Keratinocyte (primary cell): ENCODE results near the gene LCOR. TPM values are rescaled to one million over a fixed set of nuclear protein-coding genes. Genes with fewer than 3 reads are reported as not detected.

Experiments used
- DNase-seq: peaks from one replicate; pipeline ENCODE4 v3.0.0-alpha.2; 2011; ENCODE audit warnings: low read depth, missing footprints, low spot score
- FAIRE-seq: peaks from 2 replicates; lab custom pipeline; 2011; peaks lifted over from hg19 to GRCh38; lab: Jason Lieb, UNC
- H2AFZ ChIP-seq: 2 replicates; pipeline ENCODE4 v1.6.0; 2012; ENCODE audit warnings: low read length, control low read depth, inconsistent platforms; ENCODE audit not compliant: control insufficient read depth
- H3K27ac ChIP-seq: 2 replicates; pipeline ENCODE4 v1.5.1; 2011; ENCODE audit warnings: low read length; ENCODE audit not compliant: control insufficient read depth, insufficient read depth
- H3K27me3 ChIP-seq: 3 replicates; pipeline ENCODE4 v1.6.0; 2011; ENCODE audit warnings: low read length; ENCODE audit not compliant: control insufficient read depth, insufficient read depth; ENCODE audit errors: extremely low read depth
- H3K36me3 ChIP-seq, 2 experiments: 2 replicates in 1 of 2; 3 replicates in 1 of 2; pipeline ENCODE4 v1.5.1; 2011; ENCODE audit warnings: low read length in 2 of 2, mild to moderate bottlenecking in 1 of 2; ENCODE audit not compliant: control insufficient read depth in 2 of 2, insufficient read depth in 2 of 2; ENCODE audit errors: extremely low read depth in 1 of 2
- H3K4me1 ChIP-seq: 3 replicates; pipeline ENCODE4 v1.5.1; 2011; ENCODE audit warnings: low read length; ENCODE audit not compliant: control insufficient read depth, insufficient read depth; ENCODE audit errors: extremely low read depth
- H3K4me2 ChIP-seq: 3 replicates; pipeline ENCODE4 v1.6.0; 2011; ENCODE audit warnings: low read depth, low read length; ENCODE audit not compliant: control insufficient read depth, insufficient read depth; ENCODE audit errors: extremely low read depth
- H3K4me3 ChIP-seq, 3 experiments: fragments of 200-600 bp in 1 of 3; sonication (generic) in 1 of 3; 2 replicates in 2 of 3; 3 replicates in 1 of 3; pipeline ENCODE4 v1.5.1; 2011 to 2016; ENCODE audit warnings: low read length in 3 of 3, mild to moderate bottlenecking in 3 of 3, control low read depth in 2 of 3, inconsistent platforms in 1 of 3, low read depth in 1 of 3, mixed read lengths in 1 of 3, mixed run types in 1 of 3, moderate library complexity in 1 of 3; ENCODE audit not compliant: control insufficient read depth in 2 of 3, insufficient read depth in 2 of 3; ENCODE audit errors: extremely low read depth in 1 of 3
- H3K79me2 ChIP-seq: 2 replicates; pipeline ENCODE4 v1.6.0; 2012; ENCODE audit warnings: low read length; ENCODE audit not compliant: control insufficient read depth, insufficient read depth
- H3K9ac ChIP-seq: 3 replicates; pipeline ENCODE4 v1.6.0; 2011; ENCODE audit warnings: low read length; ENCODE audit not compliant: control insufficient read depth, insufficient read depth; ENCODE audit errors: extremely low read depth
- H3K9me1 ChIP-seq: 3 replicates; pipeline ENCODE4 v1.6.0; 2011; ENCODE audit warnings: low read length; ENCODE audit not compliant: control insufficient read depth, insufficient read depth; ENCODE audit errors: extremely low read depth
- H3K9me3 ChIP-seq: 2 replicates; pipeline ENCODE4 v1.5.1; 2012; ENCODE audit warnings: low read depth, low read length; ENCODE audit not compliant: control insufficient read depth
- H4K20me1 ChIP-seq: 3 replicates; pipeline ENCODE4 v1.6.0; 2011; ENCODE audit warnings: low read length; ENCODE audit not compliant: control insufficient read depth, insufficient read depth; ENCODE audit errors: extremely low read depth
- EZH2 ChIP-seq: IDR thresholded peaks from one replicate; pipeline ENCODE4 v1.6.1; 2012; ENCODE audit warnings: inconsistent platforms, mild to moderate bottlenecking, low read length, moderate library complexity
- dilution Hi-C: fragments of 300-500 bp; cut with MboI; formaldehyde crosslinking; loops from one replicate; pipeline ENCODE4 v1.7.0; 2020; ENCODE audit warnings: low sequenced_read_pairs; ENCODE audit not compliant: extremely low pct_ligation_motif_present
- polyA plus RNA-seq, 5 experiments: library from polyadenylated mRNA; depleted of rRNA in 3 of 5; stranded (reverse) in 3 of 5; stranded (forward) in 1 of 5; unstranded in 1 of 5; fragments of >200 nt; gene quantifications; 1 replicate in 1 of 5; 2 replicates in 3 of 5; 3 replicates in 1 of 5; pipeline versions ENCODE4 v1.2.1 to v1.2.3, GENCODE V29; 2011 to 2012; ENCODE audit warnings: missing spikeins in 2 of 5, low read depth in 1 of 5, low replicate concordance in 1 of 5
- TF ChIP-seq, protein P1 (sequence below), 3 experiments: IDR thresholded peaks in 1 of 3; conservative IDR thresholded peaks in 1 of 3; optimal IDR thresholded peaks in 1 of 3; 2 replicates in 2 of 3; 3 replicates in 1 of 3; pipeline versions ENCODE3 to v1.5.1; 2011; ENCODE audit warnings: low read length in 3 of 3, mild to moderate bottlenecking in 3 of 3, moderate library complexity in 2 of 3, control low read depth in 1 of 3, inconsistent platforms in 1 of 3; ENCODE audit not compliant: insufficient read depth in 2 of 3; ENCODE audit errors: extremely low read depth in 1 of 3

The LCOR gene
- polyA plus RNA-seq, 1 donor (not counting 4 experiments of a cell fraction or from before 2014, with no cell fraction given) = 11.4 TPM

DNA sequence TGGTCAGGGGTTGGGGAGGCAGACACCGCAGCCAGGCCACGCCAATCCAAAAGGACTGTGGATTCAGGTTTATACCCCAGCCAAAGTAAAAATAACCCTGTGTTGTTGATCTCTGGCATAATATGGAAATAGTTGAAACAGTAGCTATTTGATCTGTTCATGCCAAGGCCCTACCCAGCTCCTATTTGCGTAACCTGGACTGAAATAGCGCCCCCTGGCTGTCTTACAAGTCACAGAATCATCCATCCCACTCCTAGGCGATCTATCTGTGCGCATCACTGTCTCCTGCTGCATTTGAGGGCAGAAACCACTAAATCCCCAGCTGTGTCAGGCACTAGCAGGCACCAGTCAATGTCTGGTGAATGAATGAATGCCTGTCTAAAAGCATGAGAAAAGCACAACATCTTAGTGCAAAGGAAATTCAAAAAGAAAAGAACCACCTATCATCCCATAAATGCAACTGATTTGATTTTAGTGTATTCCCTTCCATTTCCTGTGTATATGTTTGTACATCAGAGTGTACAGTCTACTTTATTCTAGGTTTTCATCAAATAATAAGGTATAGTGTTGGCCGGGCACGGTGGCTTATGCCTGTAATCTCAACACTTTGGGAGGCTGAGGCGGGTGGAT, 193.6 kb downstream of the LCOR start:
- no peaks in the 10 kb centered on the region for H3K36me3 ChIP-seq
- H3K4me3 ChIP-seq = no peak overlapping the region
- no peak overlapping the region for H3K4me2 ChIP-seq
- peak; percentile 2 for DNase-seq
- H3K27ac ChIP-seq = no peak overlapping the region
- H3K9ac ChIP-seq = no peak overlapping the region
- FAIRE-seq = no peak
- peaks cover 6% of the 10 kb centered on the region for H3K4me1 ChIP-seq
- no peaks in the 10 kb centered on the region for H4K20me1 ChIP-seq
- no peak overlapping the region for H2AFZ ChIP-seq
- H3K79me2 ChIP-seq = no peaks in the 10 kb centered on the region
- H3K27me3 ChIP-seq = peaks cover 13% of the 10 kb centered on the region
- TF ChIP-seq, protein P1, sequence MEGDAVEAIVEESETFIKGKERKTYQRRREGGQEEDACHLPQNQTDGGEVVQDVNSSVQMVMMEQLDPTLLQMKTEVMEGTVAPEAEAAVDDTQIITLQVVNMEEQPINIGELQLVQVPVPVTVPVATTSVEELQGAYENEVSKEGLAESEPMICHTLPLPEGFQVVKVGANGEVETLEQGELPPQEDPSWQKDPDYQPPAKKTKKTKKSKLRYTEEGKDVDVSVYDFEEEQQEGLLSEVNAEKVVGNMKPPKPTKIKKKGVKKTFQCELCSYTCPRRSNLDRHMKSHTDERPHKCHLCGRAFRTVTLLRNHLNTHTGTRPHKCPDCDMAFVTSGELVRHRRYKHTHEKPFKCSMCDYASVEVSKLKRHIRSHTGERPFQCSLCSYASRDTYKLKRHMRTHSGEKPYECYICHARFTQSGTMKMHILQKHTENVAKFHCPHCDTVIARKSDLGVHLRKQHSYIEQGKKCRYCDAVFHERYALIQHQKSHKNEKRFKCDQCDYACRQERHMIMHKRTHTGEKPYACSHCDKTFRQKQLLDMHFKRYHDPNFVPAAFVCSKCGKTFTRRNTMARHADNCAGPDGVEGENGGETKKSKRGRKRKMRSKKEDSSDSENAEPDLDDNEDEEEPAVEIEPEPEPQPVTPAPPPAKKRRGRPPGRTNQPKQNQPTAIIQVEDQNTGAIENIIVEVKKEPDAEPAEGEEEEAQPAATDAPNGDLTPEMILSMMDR (optimal IDR thresholded peaks at IDR 0.05 in 1 of 3, IDR thresholded peaks at IDR 0.05 in 1 of 3, conservative IDR thresholded peaks at IDR 0.05 in 1 of 3; ENCODE audit: extremely low read depth in 1 of 3, insufficient read depth in 2 of 3, low read length in 3 of 3) = peak; percentile 78 to 83 (median 78)
- no peak for TF ChIP-seq EZH2
- no peaks in the 10 kb centered on the region for H3K9me1 ChIP-seq
- dilution Hi-C loops = no loop called here
- no peaks in the 10 kb centered on the region for H3K9me3 ChIP-seq

- H2AFZ ChIP-seq = no peak overlapping the region
- H3K4me2 ChIP-seq = no peak overlapping the region
- no peak for DNase-seq
- FAIRE-seq = no peak
- H3K9me1 ChIP-seq = no peaks in the 10 kb centered on the region
- dilution Hi-C loops = no loop called here
- no peaks in the 10 kb centered on the region for H3K9me3 ChIP-seq
- TF ChIP-seq EZH2 = no peak
- TF ChIP-seq, protein P1 (optimal IDR thresholded peaks at IDR 0.05 in 1 of 3, IDR thresholded peaks at IDR 0.05 in 1 of 3, conservative IDR thresholded peaks at IDR 0.05 in 1 of 3; ENCODE audit: extremely low read depth in 1 of 3, insufficient read depth in 2 of 3, low read length in 3 of 3) = no peak
- peaks cover 6% of the 10 kb centered on the region for H3K4me1 ChIP-seq
- no peaks in the 10 kb centered on the region for H3K36me3 ChIP-seq
- H3K27me3 ChIP-seq = peaks cover 14% of the 10 kb centered on the region
- no peak overlapping the region for H3K27ac ChIP-seq
- H3K4me3 ChIP-seq = no peak overlapping the region
- H3K79me2 ChIP-seq = no peaks in the 10 kb centered on the region
- no peaks in the 10 kb centered on the region for H4K20me1 ChIP-seq
- no peak overlapping the region for H3K9ac ChIP-seq
Observed at GRCh38 chr10:97028126-97028831, 196.2 kb downstream of the LCOR start.
